H9 (cell line): ENCODE measurements around the gene SNX17. TPM values are rescaled to one million over a fixed set of nuclear protein-coding genes. Genes with fewer than 3 reads are reported as not detected.
A peak's percentile ranks its signal among the peaks of the same experiment; 100 is the strongest.

Experiments used
- DNase-seq: peaks from one replicate; pipeline ENCODE4 v3.0.0-alpha.2; 2017
- H2AFZ ChIP-seq: one replicate; pipeline ENCODE4 v1.6.1; 2013; ENCODE audit warnings: mild to moderate bottlenecking, low read length, control low read depth, moderate library complexity
- H2AK5ac ChIP-seq: 2 replicates; pipeline ENCODE4 v1.6.1; 2013; ENCODE audit warnings: low read length, control low read depth, mixed read lengths; ENCODE audit not compliant: insufficient read length
- H2BK120ac ChIP-seq: one replicate; pipeline ENCODE4 v1.6.1; 2013; ENCODE audit warnings: low read depth, mild to moderate bottlenecking, low read length, control low read depth, inconsistent platforms; ENCODE audit not compliant: poor library complexity, severe bottlenecking
- H2BK12ac ChIP-seq: 2 replicates; pipeline ENCODE4 v1.6.1; 2013; ENCODE audit warnings: low read length, control low read depth, mixed read lengths, low read depth; ENCODE audit not compliant: insufficient read length
- H2BK15ac ChIP-seq: 2 replicates; pipeline ENCODE4 v1.6.1; 2013; ENCODE audit warnings: low read depth, low read length, control low read depth
- H2BK20ac ChIP-seq: one replicate; pipeline ENCODE4 v1.6.1; 2013; ENCODE audit warnings: low read depth, mild to moderate bottlenecking, low read length, control low read depth, inconsistent platforms; ENCODE audit not compliant: poor library complexity, severe bottlenecking
- H2BK5ac ChIP-seq: 2 replicates; pipeline ENCODE4 v1.6.1; 2013; ENCODE audit warnings: low read length, control low read depth, mixed read lengths; ENCODE audit not compliant: insufficient read length
- H3K14ac ChIP-seq: 2 replicates; pipeline ENCODE4 v1.6.1; 2013; ENCODE audit warnings: low read length, control low read depth; ENCODE audit not compliant: insufficient read depth
- H3K18ac ChIP-seq: 2 replicates; pipeline ENCODE4 v1.6.1; 2013; ENCODE audit warnings: low read depth, mild to moderate bottlenecking, mixed read lengths, low read length, control low read depth; ENCODE audit not compliant: insufficient read length
- H3K23ac ChIP-seq: 2 replicates; pipeline ENCODE4 v1.6.1; 2013; ENCODE audit warnings: low read length, control low read depth, mixed read lengths, low read depth; ENCODE audit not compliant: insufficient read length
- H3K23me2 ChIP-seq: 2 replicates; pipeline ENCODE4 v1.6.1; 2013; ENCODE audit warnings: low read depth, mild to moderate bottlenecking, mixed read lengths, low read length, control low read depth; ENCODE audit not compliant: insufficient read length, poor library complexity, severe bottlenecking
- H3K27ac ChIP-seq: 2 replicates; pipeline ENCODE4 v1.5.1; 2013; ENCODE audit warnings: low read length, control low read depth, mixed read lengths, low read depth; ENCODE audit not compliant: insufficient read length
- H3K27me3 ChIP-seq: 2 replicates; pipeline ENCODE4 v1.6.1; 2013; ENCODE audit warnings: low read length, control low read depth, inconsistent platforms; ENCODE audit not compliant: insufficient read depth
- H3K4ac ChIP-seq: 2 replicates; pipeline ENCODE4 v1.6.1; 2013; ENCODE audit warnings: low read depth, mild to moderate bottlenecking, control low read depth, inconsistent platforms, low read length, moderate library complexity
- H3K4me1 ChIP-seq: 2 replicates; pipeline ENCODE4 v1.6.1; 2013; ENCODE audit warnings: low read length, control low read depth, inconsistent platforms; ENCODE audit not compliant: insufficient read depth
- H3K4me2 ChIP-seq: 2 replicates; pipeline ENCODE4 v1.6.1; 2013; ENCODE audit warnings: low read length, control low read depth, mixed read lengths; ENCODE audit not compliant: insufficient read length, insufficient read depth
- H3K56ac ChIP-seq: 2 replicates; pipeline ENCODE4 v1.6.1; 2013; ENCODE audit warnings: low read depth, mild to moderate bottlenecking, mixed read lengths, low read length, control low read depth; ENCODE audit not compliant: insufficient read length
- H3K79me1 ChIP-seq: 2 replicates; pipeline ENCODE4 v1.6.1; 2013; ENCODE audit warnings: low read depth, mild to moderate bottlenecking, moderate library complexity, low read length, control low read depth, inconsistent platforms; ENCODE audit not compliant: insufficient read depth, poor library complexity, severe bottlenecking
- H3K79me2 ChIP-seq: 2 replicates; pipeline ENCODE4 v1.6.1; 2013; ENCODE audit warnings: low read length, control low read depth, inconsistent platforms; ENCODE audit not compliant: insufficient read depth
- H3K9ac ChIP-seq: 2 replicates; pipeline ENCODE4 v1.6.1; 2013; ENCODE audit warnings: low read length, control low read depth, mixed read lengths; ENCODE audit not compliant: insufficient read length; ENCODE audit errors: extremely low read depth
- H3K9me3 ChIP-seq: one replicate; pipeline ENCODE4 v1.6.1; 2013; ENCODE audit warnings: low read depth, low read length, inconsistent platforms; ENCODE audit not compliant: control insufficient read depth
- H3T11ph ChIP-seq: one replicate; pipeline ENCODE4 v1.6.1; 2013; ENCODE audit warnings: mild to moderate bottlenecking, low read length, control low read depth, inconsistent platforms
- H4K20me1 ChIP-seq: one replicate; pipeline ENCODE4 v1.6.1; 2013; ENCODE audit not compliant: control insufficient read depth, insufficient read length, insufficient read depth
- H4K5ac ChIP-seq: 2 replicates; pipeline ENCODE4 v1.6.1; 2013; ENCODE audit warnings: low read depth, mild to moderate bottlenecking, mixed read lengths, low read length, control low read depth; ENCODE audit not compliant: insufficient read length
- H4K8ac ChIP-seq: replicated peaks from 2 replicates; pipeline ENCODE4 v1.6.1; 2013; ENCODE audit warnings: low read length, control low read depth, mixed read lengths, low read depth; ENCODE audit not compliant: insufficient read length
- H4K91ac ChIP-seq: 2 replicates; pipeline ENCODE4 v1.6.1; 2013; ENCODE audit warnings: low read depth, mild to moderate bottlenecking, moderate library complexity, mixed read lengths, low read length, control low read depth; ENCODE audit not compliant: insufficient read length
- H3K27ac Mint-ChIP-seq, 3 experiments: 2 replicates in 2 of 3; 3 replicates in 1 of 3; pipeline ENCODE4 v1.8.0; 2020 to 2021; ENCODE audit warnings: mixed read lengths in 3 of 3, mild to moderate bottlenecking in 1 of 3, moderate library complexity in 1 of 3
- H3K27me3 Mint-ChIP-seq: 2 replicates; pipeline ENCODE4 v1.8.0; 2021; ENCODE audit warnings: low read depth, mild to moderate bottlenecking, moderate library complexity, mixed read lengths
- H3K36me3 Mint-ChIP-seq, 3 experiments: 2 replicates in 2 of 3; 3 replicates in 1 of 3; pipeline ENCODE4 v1.8.0; 2020 to 2021; ENCODE audit warnings: low read depth in 3 of 3, mixed read lengths in 3 of 3; ENCODE audit not compliant: insufficient read depth in 1 of 3
- H3K4me1 Mint-ChIP-seq, 2 experiments: 2 replicates each; pipeline ENCODE4 v1.8.0; 2020; ENCODE audit warnings: mixed read lengths in 2 of 2
- H3K4me3 Mint-ChIP-seq, 2 experiments: 2 replicates in 1 of 2; 3 replicates in 1 of 2; pipeline ENCODE4 v1.8.0; 2020 to 2021; ENCODE audit warnings: mild to moderate bottlenecking in 2 of 2, mixed read lengths in 2 of 2, moderate library complexity in 1 of 2
- H3K9me3 Mint-ChIP-seq, 2 experiments: 2 replicates in 1 of 2; 3 replicates in 1 of 2; pipeline ENCODE4 v1.8.0; 2020; ENCODE audit warnings: mild to moderate bottlenecking in 2 of 2, mixed read lengths in 2 of 2, moderate library complexity in 1 of 2
- WGBS: extraction: QIAGEN DNeasy Blood & Tissue Kit; methylation state at CpG from one replicate; pipeline ENCODE4 v1.1.7; 2013; ENCODE audit warnings: missing lambda C conversion rate, low lambda C conversion rate, mixed read lengths; ENCODE audit not compliant: insufficient read length; ENCODE audit errors: extremely low coverage; 5-methylcytosine and 5-hydroxymethylcytosine counted together
- total RNA-seq: library from RNA; stranded (reverse); gene quantifications from 2 replicates; pipeline ENCODE4 v1.2.1, GENCODE V29; 2021
- TF ChIP-seq, protein P1 (sequence below): fragments of 200-600 bp; sonication (generic); conservative IDR thresholded peaks from 3 replicates; pipeline ENCODE4 v1.8.0; 2021; ENCODE audit warnings: antibody characterized with exemption, mild to moderate bottlenecking

The SNX17 gene
- total RNA-seq, 1 experiment from 2014 or later, result 81.1 TPM

DNA sequence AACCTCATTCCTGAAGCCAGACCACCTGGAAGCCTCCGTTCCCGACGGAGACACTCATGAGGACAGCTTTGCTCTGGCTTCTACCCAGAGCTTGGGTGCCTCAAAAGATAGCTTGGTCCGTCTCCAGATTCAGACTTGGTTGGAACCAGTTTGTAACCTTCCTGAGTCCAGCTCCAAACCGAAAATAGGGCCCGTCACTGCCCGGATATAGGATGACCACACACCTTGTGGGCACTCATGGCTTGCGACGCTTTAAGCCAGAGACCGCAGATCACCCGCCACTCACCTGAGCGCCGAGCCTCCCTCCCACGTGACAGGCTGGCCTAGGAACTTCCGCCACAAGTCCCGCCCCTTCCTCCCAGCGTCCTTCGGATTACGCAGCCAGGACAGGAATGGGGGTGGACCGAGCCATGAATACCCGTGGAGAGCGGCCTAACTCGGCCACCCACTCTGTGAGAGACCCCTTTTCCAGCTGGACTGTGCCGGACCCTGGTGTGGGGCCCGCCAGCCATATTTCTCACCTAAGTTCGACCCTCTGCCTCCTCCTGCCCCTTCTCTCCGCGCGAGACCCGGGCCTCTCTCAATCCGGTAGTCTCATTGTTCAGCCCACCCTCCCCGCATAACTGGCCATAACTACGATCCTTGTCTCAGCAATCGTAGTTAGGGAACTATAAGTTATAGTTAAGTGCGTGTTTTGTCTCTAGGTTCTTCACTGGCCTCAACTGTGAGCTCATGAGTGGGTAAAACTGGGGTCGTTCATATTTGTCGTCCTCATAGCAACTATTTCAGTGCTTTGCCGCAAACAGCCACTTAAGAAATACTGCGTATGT is 47.4 kb upstream of the SNX17 start, which contains the start of gene MPV17:
TSS of gene MPV17 (minus strand) at position 332 of the 830 bp plus-strand sequence. CDS start 580 bp downstream, outside the sequence.
- peak within 1 kb of the TSS; percentile 98 to 99 (median 99) for H3K27ac Mint-ChIP-seq
- Histone ChIP-seq H2BK120ac (no peak within 1 kb of the TSS), H3K4ac (no peak within 1 kb of the TSS; the same call in 1 of the 2 replicates), H3T11ph (no peak within 1 kb of the TSS), H3K4me1 (0 out of 2 replicates have a peak, but pooled peaks cover 2% of the 10 kb centered on the region), H3K9me3 (no peaks in the 10 kb centered on the region), H3K79me1 (no peaks in the 10 kb centered on the region), H4K91ac (no peak within 1 kb of the TSS), H3K23ac (no peak within 1 kb of the TSS), H3K27ac (no peak within 1 kb of the TSS), H3K56ac (no peak within 1 kb of the TSS), H2AK5ac (no peak within 1 kb of the TSS), H3K27me3 (no peaks in the 10 kb centered on the region), H4K20me1 (no peaks in the 10 kb centered on the region), H3K79me2 (no peaks in the 10 kb centered on the region), H3K4me2 (peak within 1 kb of the TSS; percentile 98), H2BK20ac (no peak within 1 kb of the TSS), H4K8ac (no peak within 1 kb of the TSS), H3K14ac (peak within 1 kb of the TSS; percentile 94), H4K5ac (peak within 1 kb of the TSS; percentile 19), H3K23me2 (peaks cover 10% of the 10 kb centered on the region), H2BK15ac (no peak within 1 kb of the TSS), H2BK12ac (peak within 1 kb of the TSS; percentile 76), H2BK5ac (no peak within 1 kb of the TSS), H3K18ac (peak within 1 kb of the TSS; percentile 85), H2AFZ (no peak within 1 kb of the TSS), H3K9ac (peak within 1 kb of the TSS; percentile 93)
- peaks cover 0 to 2% of the 10 kb centered on the region in 2 experiments; a peak in 2 of 5 replicates for H3K9me3 Mint-ChIP-seq
- H3K36me3 Mint-ChIP-seq, result peaks cover 12 to 25% (median 21%) of the 10 kb centered on the region in 3 experiments
- no peaks in the 10 kb centered on the region for H3K27me3 Mint-ChIP-seq
- H3K4me3 Mint-ChIP-seq, result peak within 1 kb of the TSS; percentile 87 to 98
- WGBS, result no CpG with 5 or more reads among the region's 39 CpGs
- H3K4me1 Mint-ChIP-seq, result peaks cover 13 to 19% of the 10 kb centered on the region in 2 experiments
- DNase-seq, result peak; percentile 95
- TF ChIP-seq, protein P1, sequence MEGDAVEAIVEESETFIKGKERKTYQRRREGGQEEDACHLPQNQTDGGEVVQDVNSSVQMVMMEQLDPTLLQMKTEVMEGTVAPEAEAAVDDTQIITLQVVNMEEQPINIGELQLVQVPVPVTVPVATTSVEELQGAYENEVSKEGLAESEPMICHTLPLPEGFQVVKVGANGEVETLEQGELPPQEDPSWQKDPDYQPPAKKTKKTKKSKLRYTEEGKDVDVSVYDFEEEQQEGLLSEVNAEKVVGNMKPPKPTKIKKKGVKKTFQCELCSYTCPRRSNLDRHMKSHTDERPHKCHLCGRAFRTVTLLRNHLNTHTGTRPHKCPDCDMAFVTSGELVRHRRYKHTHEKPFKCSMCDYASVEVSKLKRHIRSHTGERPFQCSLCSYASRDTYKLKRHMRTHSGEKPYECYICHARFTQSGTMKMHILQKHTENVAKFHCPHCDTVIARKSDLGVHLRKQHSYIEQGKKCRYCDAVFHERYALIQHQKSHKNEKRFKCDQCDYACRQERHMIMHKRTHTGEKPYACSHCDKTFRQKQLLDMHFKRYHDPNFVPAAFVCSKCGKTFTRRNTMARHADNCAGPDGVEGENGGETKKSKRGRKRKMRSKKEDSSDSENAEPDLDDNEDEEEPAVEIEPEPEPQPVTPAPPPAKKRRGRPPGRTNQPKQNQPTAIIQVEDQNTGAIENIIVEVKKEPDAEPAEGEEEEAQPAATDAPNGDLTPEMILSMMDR, result no peak
